Measurements from ENCODE around the gene LDLRAD4. TPM values are rescaled to one million over a fixed set of nuclear protein-coding genes. Genes with fewer than 3 reads are reported as not detected.
A peak's percentile ranks its signal among the peaks of the same experiment; 100 is the strongest.

The LDLRAD4 gene
- total and polyA plus RNA-seq, 8 donors: 14.1 to 26.6 (median 18.8) TPM

- Histone ChIP-seq H3K4me3 (no peak overlapping the region), H3K36me3 (no peaks in the 10 kb centered on the region), H3K9me3 (no peaks in the 10 kb centered on the region), H3K27me3 (peaks cover 0 to 14% of the 10 kb centered on the region in 2 donors), H3K4me1 (no peaks in the 10 kb centered on the region), H3K27ac (no peak overlapping the region)
- no peak for ATAC-seq
- DNase-seq: no peak
- no peak for TF ChIP-seq CTCF (IDR thresholded peaks at IDR 0.05)
- intact Hi-C loops (cut with DNase I): no loop called here
Observed at GRCh38 chr18:13206301-13206700, 12.3 kb upstream of the LDLRAD4 start.

GRCh38 chr18:13207294-13207693 lies 11.3 kb upstream of the LDLRAD4 start:
- Histone ChIP-seq H3K27me3 (peaks cover 0 to 14% of the 10 kb centered on the region in 2 donors), H3K4me3 (no peak overlapping the region), H3K36me3 (no peaks in the 10 kb centered on the region), H3K27ac (no peak overlapping the region), H3K9me3 (no peaks in the 10 kb centered on the region), H3K4me1 (no peaks in the 10 kb centered on the region)
- no peak for TF ChIP-seq CTCF (IDR thresholded peaks at IDR 0.05)
- intact Hi-C loops (cut with DNase I): no loop called here
- DNase-seq (no peak), ATAC-seq (no peak)

- Histone ChIP-seq H3K36me3 (no peaks in the 10 kb centered on the region), H3K4me1 (peaks cover 4 to 8% of the 10 kb centered on the region in 2 donors), H3K27me3 (peaks cover 0 to 35% of the 10 kb centered on the region in 2 donors), H3K9me3 (no peaks in the 10 kb centered on the region), H3K4me3 (no peak overlapping the region), H3K27ac (no peak overlapping the region)
- DNase-seq: peak in 2 of 4 donors; percentile 59 to 68
- no peak for TF ChIP-seq CTCF (IDR thresholded peaks at IDR 0.05)
- peak; percentile 51 for ATAC-seq
- intact Hi-C loops (cut with DNase I): loop anchor here in 1 of 2 donors (10.0 kb wide), 1 partner anchor 423 kb away; no protein-coding TSS in a partner anchor
Observed at GRCh38 chr18:13211534-13211933, 7.0 kb upstream of the LDLRAD4 start.

GRCh38 chr18:13213036-13213795 lies 5.3 kb upstream of the LDLRAD4 start:
- no peak for TF ChIP-seq CTCF (IDR thresholded peaks at IDR 0.05)
- ATAC-seq (no peak), DNase-seq (no peak)
- H3K27ac ChIP-seq: no peak overlapping the region
- intact Hi-C loops (cut with DNase I): loop anchor here in 1 of 2 donors (10.0 kb wide), 1 partner anchor 422 kb away; no protein-coding TSS in a partner anchor
- peaks cover 9 to 18% of the 10 kb centered on the region in 2 donors for H3K4me1 ChIP-seq
- H3K4me3 ChIP-seq: no peak overlapping the region
- H3K9me3 ChIP-seq: no peaks in the 10 kb centered on the region
- H3K36me3 ChIP-seq: no peaks in the 10 kb centered on the region
- H3K27me3 ChIP-seq: peaks cover 0 to 52% of the 10 kb centered on the region in 2 donors

GRCh38 chr18:13214609-13215008 lies 4.0 kb upstream of the LDLRAD4 start:
- no peak overlapping the region for H3K27ac ChIP-seq
- no peak for TF ChIP-seq CTCF (IDR thresholded peaks at IDR 0.05)
- H3K27me3 ChIP-seq: peaks cover 0 to 65% of the 10 kb centered on the region in 2 donors
- H3K36me3 ChIP-seq: no peaks in the 10 kb centered on the region
- H3K4me3 ChIP-seq: no peak overlapping the region
- DNase-seq (no peak), ATAC-seq (no peak)
- intact Hi-C loops (cut with DNase I): loop anchor here in 1 of 2 donors (5.0 to 10.0 kb wide), 2 partner anchors 318 to 420 kb away; no protein-coding TSS in a partner anchor
- peaks cover 9 to 32% of the 10 kb centered on the region in 2 donors for H3K4me1 ChIP-seq
- no peaks in the 10 kb centered on the region for H3K9me3 ChIP-seq
